Raji (cell line): ENCODE results near the gene TRIO.

Experiments
- POLR2A ChIP-seq: IDR thresholded peaks from 2 replicates; pipeline ENCODE4 v1.6.1; 2011; ENCODE audit warnings: low read depth, low read length, control low read depth; ENCODE audit not compliant: insufficient read depth

Gene TRIO

DNA sequence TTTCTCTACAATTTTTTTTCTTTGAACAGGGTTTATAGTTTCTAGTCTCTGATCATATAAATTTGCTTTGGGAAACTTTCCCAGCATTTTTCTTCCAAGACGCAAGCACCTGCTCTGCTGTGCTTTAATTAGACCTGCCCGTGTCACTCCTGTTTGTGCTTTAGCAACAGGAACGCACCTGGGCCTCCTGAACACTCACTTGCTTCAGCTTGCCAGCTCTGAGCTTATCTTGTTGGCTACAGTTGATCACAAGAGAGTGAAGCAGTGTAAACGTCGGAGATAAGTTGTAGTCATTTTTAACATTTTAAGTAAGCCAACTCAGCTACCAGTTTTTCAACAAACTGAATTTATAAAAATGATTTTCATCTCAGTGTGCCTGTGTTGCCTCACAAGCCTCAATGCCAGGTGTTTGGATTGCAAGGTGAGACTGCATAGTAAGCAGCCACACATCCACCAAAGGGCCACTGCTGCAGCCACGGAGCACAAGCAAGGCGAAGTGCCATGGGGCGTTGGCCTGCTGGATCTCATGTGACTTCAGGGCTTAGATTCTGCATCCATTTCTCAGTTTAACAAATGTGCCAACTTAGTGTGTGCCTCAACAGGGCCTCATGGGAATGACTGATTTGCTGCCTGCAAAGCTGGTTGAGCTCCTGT, 166.9 kb downstream of the TRIO start:
- no peak for TF ChIP-seq POLR2A

DNA sequence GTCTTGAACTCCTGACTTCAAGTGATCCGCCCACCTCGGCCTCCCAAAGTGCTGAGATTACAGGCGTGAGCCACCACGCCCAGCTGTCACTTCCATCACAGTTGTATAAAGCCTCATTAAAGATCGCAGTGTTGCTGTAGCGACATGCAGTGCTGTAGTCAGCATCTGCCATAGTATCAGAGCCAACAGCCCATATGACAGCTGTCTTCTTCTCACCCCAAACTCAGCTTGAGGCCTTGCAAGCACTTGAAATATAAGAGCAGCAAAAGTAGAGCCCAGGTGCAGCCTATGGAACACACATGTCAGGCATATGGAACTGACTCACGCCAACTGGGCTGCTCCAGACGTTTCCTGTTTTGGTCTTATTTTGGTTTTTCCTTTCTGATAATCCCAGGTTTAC, 167.8 kb downstream of the TRIO start:
- TF ChIP-seq POLR2A = no peak

DNA sequence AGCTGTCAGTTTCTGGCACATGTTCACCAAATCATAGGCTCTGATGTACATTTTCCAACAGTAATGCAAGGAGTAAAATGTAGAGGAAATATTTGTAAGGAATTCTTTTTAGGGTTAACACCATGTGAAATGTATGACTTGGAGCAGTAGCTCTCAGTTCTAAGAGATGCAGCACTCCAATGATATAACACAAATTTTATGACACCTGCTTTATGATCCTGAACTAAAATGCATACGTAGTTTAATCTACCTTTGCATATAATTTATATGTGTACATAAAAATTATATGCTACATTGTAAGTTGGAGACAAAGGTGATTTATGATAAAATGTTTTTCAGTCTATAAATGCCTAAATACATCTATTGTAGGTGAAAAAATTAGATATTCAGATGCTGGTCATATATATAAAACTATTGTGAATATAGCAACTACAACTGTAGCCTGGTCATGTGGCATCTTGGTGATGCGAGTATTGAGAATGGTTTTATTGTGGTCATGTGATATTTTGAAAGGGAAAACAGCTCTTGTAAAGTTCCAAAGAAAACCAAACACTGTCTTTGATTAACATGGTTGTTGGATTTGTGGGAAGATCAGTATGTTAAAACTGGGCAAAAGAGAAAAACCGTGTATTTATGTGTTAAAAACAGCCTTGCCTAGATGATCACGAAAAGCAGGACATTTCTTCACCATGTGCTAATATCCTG, 171.0 kb downstream of the TRIO start:
- TF ChIP-seq POLR2A = no peak

DNA sequence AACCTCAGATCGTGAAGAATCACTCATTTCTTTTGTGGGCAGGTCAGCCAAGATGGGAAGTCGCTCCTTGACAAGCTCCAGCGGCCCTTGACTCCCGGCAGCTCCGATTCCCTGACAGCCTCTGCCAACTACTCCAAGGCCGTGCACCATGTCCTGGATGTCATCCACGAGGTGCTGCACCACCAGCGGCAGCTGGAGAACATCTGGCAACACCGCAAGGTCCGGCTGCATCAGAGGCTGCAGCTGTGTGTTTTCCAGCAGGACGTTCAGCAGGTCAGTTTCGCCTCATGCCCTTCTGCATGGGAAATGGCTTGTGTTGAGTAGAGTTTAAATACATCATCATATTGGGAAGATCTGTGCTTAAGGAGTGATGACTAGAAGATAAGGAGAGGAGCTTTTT, 173.3 kb downstream of the TRIO start:
- TF ChIP-seq POLR2A = no peak

DNA sequence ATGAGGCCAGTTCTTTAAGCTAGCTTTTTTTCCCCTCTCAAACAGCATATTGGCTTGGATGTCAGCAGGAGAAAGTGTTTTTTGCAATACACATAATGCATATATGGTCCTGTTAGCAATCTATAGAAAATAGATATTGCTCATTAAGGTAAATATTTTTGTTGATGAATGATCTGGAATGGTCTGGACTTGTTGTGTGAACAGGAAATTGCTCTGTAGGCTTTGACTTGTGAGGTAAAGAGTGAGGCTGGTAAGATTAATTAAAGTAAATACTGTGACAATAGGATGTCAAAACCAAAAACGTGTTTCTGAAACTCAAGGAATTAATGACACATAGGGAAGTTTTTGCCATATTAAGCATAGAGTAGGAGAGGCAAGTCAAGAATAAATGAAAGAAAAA, 176.0 kb downstream of the TRIO start:
- no peak for TF ChIP-seq POLR2A

DNA sequence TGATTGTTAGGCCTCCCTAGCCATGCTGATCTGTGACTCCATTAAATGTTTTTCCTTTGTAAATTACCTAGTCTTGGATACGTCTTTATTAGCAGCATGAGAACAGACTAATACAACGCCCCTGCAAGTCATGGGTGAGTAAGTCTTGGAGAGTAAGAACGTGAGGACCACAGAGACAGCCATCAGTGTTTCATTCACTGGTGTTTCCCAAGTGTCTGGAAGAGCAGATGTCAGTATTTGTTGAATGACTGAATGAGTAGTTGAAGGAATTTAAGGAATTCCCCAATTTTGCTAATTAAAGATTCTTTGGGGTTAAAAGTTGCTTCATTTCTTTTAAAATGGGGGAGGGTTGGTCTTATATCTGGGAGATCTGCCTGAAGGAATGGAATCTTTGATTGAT, 178.8 kb downstream of the TRIO start:
- no peak for TF ChIP-seq POLR2A

DNA sequence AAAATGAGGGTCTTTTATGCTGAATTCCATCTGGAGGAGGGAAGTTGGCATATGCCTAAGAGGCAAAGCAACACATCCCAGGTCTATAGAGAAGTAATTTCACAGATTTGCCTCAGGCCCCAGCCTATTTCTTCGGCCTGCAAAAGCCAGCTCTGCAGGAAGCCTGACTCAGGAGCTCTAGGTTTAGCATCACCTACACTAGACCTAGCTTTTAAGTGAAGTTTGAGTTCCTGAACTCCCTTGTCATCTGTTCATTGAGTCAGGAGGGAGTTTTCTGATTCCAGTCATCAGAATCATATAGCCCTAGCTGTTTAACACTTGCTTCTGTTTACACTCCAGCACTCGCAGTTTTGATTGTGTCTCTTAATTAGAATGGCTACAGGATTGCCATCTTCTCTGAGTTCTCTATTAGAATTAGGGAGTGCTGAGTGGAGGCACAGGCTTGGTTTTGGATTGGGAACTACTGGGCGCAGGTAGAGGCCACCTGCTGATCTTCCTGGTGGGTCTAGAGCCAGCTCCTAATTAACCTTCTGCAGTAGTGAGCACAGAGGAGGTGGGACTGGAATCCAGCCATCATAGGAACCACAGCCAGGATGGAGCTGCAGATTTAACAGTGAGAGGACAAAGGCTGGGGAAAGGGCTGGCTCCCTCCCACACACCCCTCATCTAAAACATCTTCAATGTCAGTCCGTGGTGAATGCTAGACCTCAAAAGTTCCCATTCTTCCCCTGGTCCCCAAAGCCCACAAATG, 179.5 kb downstream of the TRIO start:
- no peak for TF ChIP-seq POLR2A

DNA sequence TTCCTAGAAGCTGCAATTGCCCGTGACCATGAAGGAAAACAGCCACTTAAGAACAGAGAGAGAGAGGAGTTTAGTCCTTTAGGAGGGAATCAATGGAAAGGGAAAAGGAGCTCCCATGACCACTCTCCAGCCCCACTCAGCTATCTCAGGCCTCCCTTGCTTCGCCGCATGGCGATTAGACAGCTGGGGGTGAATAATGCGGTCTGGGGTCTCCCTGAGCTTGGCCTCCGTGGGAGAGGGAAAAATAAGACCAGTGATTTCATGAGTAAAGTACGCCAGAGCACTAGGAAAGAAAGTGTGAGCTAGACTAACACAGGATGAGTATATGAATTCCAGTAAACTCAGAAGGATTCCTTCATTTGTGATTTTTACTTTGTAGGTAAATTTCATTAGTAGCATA, 180.3 kb downstream of the TRIO start:
- no peak for TF ChIP-seq POLR2A

DNA sequence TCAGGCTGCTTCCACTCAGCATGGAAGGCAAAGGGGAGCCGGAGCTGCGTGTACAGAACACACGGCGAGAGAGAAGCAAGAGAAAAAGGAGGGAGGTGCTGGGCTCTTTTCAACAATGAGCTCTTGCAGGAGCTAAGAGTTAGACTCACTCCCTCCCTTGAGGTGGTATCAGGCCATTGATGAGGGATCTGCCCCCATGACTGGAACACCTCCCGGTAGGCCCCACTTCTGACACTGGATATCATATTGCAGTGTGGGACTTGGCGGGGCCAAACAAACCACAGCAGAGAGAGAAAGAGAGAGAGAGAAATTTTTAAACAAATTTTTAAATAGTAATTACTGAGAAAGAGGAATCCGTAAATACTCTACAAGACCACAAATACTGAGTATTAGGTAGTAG, 182.2 kb downstream of the TRIO start:
- TF ChIP-seq POLR2A = no peak

DNA sequence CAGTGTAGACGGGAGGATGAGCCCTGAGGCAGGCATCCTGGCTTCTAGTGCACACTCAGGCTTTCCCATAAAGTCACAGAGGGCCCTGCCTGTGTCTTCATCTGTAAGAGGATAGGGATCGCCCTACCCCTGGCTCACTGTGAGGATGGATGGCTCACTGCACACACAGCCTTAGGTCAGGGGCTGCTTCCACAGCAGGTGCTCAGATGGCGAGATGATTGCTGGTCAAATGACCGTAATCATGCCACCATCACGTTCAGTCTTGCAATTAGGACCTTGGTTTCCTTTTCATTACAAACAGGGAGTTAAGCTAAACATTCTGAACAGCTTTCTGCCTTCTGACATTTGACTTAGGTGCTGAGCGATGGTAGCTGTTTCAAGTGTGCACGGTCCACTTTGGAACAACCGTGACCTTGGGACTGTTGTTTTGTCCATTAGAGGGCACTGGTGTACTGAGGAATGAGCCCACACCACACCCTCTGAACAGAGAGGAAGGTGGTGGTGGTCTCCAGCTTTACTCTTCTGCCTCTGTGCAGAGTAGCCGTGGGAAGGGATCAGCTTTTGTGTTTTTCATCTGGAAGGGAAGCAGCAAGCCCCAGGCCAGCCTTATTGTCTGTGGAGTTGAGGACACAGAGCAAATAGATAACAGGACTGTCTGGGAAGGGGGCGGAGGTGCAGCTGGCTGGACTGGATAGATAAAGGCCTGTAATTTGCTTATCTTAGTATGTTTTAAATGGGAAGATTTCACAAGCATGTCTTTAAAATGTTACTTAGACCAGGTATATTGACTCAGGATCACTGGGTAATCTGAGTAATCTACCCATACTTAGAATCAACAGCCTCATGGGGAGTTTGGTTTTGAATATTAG, 183.1 kb downstream of the TRIO start:
- no peak for TF ChIP-seq POLR2A

DNA sequence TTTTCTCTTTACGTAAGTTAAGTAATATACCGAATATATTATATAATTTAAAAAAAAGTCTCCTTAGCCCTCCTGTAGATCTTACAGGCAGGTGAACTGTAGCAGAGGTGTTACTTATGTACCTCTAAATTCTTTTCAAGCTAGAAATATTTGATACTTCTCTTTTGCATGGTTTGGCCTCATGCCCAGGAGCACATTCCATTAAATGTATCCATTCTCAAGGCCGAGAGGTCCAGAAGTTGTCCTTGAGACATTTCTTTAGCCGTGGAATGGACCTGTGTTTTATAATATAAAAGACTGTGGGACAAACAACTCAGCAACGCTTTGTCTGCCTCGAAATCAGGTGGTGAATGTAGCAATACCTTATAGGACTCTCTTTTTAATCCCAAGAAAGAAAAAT, 184.5 kb downstream of the TRIO start:
- no peak for TF ChIP-seq POLR2A

DNA sequence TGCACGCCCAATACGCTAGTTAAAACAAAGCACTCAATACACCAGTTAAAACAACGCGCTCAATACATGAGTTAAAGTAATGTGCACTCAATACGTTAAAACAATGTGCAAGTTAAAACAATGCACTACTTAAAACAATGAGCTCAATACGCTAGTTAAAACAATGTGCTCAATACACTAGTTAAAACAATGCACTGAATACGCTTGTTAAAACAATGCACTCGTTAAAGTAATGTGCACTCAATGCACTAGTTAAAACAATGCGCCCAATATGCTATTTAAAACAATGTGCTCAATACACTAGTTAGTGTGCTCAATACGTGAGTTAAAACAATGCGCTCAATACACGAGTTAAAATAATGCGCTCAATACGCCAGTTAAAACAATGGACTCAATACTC, 185.0 kb downstream of the TRIO start:
- TF ChIP-seq POLR2A = no peak

DNA sequence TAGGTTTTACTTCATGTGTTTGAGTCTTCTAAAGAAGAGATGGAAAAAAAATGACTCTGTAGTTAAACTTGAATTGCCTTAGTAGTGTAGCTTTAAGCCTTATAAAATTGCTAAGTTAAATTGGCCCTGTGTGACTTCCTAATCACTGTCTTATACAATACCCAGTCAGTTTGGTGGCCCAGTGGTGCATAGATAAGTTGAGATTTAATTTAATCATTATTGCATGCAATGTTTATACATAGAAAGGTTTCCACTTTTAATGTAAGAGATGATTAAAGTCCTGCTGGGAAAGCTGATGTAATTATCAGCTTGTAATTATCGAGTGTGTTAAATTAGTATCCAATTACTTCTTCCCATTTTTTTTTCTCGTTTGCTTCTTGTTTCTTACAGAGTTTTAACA, 187.1 kb downstream of the TRIO start:
- TF ChIP-seq POLR2A = no peak

DNA sequence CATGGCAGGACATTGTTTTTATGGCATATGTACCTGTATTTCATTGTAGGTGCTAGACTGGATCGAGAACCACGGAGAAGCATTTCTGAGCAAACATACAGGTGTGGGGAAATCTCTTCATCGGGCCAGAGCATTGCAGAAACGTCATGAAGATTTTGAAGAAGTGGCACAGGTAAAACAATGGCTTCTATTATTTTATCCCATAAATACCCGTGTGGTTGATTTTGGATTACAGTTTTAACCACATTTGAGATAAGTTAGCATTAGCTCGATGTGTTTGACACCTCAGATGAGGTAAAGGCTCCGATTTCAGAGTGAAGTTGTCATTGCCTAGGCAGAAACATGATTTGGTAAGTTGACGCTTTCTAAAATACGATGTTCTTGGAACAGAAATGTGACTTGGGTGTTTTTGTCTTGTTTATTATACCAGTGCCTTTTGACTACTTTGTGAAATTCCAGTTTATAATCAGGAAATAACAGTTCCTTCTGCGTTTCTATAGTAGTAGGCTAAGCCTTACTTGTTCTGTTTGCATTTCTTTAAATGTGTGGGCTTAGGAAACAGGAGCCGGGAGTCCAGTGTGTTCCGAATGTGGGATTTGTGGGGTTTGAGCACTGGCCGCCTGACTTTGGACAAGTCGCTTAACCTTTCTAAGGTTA, 187.7 kb downstream of the TRIO start:
- no peak for TF ChIP-seq POLR2A

DNA sequence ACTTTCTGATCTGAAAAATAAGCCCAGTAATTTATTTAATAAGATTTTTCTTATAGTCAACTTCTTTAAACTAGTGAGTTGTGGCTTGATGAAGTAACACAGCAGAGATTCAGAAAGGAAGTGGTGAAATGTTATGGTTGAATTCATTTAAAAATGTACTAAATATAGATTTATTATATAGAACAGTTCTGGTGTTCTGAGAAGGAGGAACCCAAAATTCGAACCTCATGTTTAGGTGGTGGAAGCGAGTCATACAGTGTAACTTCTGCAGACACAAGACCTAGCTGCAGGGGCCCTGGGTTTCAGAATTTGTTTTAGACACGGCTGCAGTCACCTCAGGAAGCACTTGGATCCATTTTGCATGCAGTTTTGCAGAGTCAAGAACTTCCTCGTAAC, 188.2 kb downstream of the TRIO start:
- no peak for TF ChIP-seq POLR2A
